Common myeloid progenitor, CD34-positive (primary cell): ENCODE results near the gene NSD1.
A peak's percentile ranks its signal among the peaks of the same experiment; 100 is the strongest.

ENCODE experiments used
- CTCF ChIA-PET: fragments of 350-600 bp; sonication (Branson Sonifier 250); formaldehyde crosslinking; loops from one replicate; lab custom pipeline; 2021; ENCODE audit warnings: antibody characterized with exemption; lab: Charles Lee
- POLR2A ChIA-PET: fragments of 350-600 bp; sonication (Branson Sonifier 250); formaldehyde crosslinking; loops from one replicate; lab custom pipeline; 2021; ENCODE audit warnings: antibody characterized with exemption; lab: Charles Lee
- DNase-seq, 3 donors: peaks; one replicate each; pipeline versions ENCODE4 v3.0.0 to v3.0.0-alpha.2; 2013
- H3K27ac ChIP-seq, 2 experiments: 1 replicate in 1 of 2; 2 replicates in 1 of 2; pipeline ENCODE4 v1.7.0; 2013; ENCODE audit warnings: inconsistent platforms in 2 of 2, low read length in 2 of 2, mild to moderate bottlenecking in 2 of 2, low read depth in 1 of 2, moderate library complexity in 1 of 2; ENCODE audit not compliant: severe bottlenecking in 2 of 2, insufficient read depth in 1 of 2, poor library complexity in 1 of 2
- H3K27me3 ChIP-seq, 5 experiments: replicated peaks in 2 of 5; 1 replicate in 3 of 5; 2 replicates in 2 of 5; pipeline versions ENCODE4 v1.6.1 to v1.7.0; 2013; ENCODE audit warnings: low read length in 4 of 5, mild to moderate bottlenecking in 2 of 5, moderate library complexity in 2 of 5, inconsistent platforms in 1 of 5; ENCODE audit not compliant: insufficient read depth in 5 of 5, control insufficient read depth in 4 of 5
- H3K36me3 ChIP-seq, 4 experiments: 1 replicate in 2 of 4; 2 replicates in 2 of 4; pipeline versions ENCODE4 v1.6.1 to v1.7.0; 2013; ENCODE audit warnings: low read length in 3 of 4, control low read depth in 1 of 4, mild to moderate bottlenecking in 1 of 4; ENCODE audit not compliant: control insufficient read depth in 4 of 4, insufficient read depth in 4 of 4
- H3K4me1 ChIP-seq, 4 experiments: 1 replicate in 3 of 4; 2 replicates in 1 of 4; pipeline versions ENCODE4 v1.6.1 to v1.7.1; 2013; ENCODE audit warnings: low read length in 3 of 4, mild to moderate bottlenecking in 3 of 4, control low read depth in 1 of 4, inconsistent platforms in 1 of 4, moderate library complexity in 1 of 4; ENCODE audit not compliant: control insufficient read depth in 4 of 4, insufficient read depth in 4 of 4; ENCODE audit errors: control extremely low read depth in 1 of 4
- H3K4me3 ChIP-seq, 7 experiments: 1 replicate in 4 of 7; 2 replicates in 3 of 7; pipeline versions ENCODE4 v1.5.1 to v1.7.0; 2013; ENCODE audit warnings: mild to moderate bottlenecking in 7 of 7, low read length in 6 of 7, moderate library complexity in 6 of 7, inconsistent platforms in 2 of 7, low read depth in 2 of 7, control low read depth in 1 of 7; ENCODE audit not compliant: insufficient read depth in 4 of 7, control insufficient read depth in 1 of 7; ENCODE audit errors: extremely low read depth in 1 of 7
- H3K9me3 ChIP-seq, 5 experiments: 1 replicate in 4 of 5; 2 replicates in 1 of 5; pipeline versions ENCODE4 v1.6.1 to v1.7.1; 2013; ENCODE audit warnings: low read length in 4 of 5, mild to moderate bottlenecking in 2 of 5, inconsistent platforms in 1 of 5, low read depth in 1 of 5, moderate library complexity in 1 of 5; ENCODE audit not compliant: control insufficient read depth in 4 of 5, insufficient read depth in 2 of 5; ENCODE audit errors: control extremely low read depth in 1 of 5
- WGBS: methylation state at CpG from one replicate; pipeline ENCODE4 v1.1.5; 2013; ENCODE audit not compliant: insufficient coverage; 5-methylcytosine and 5-hydroxymethylcytosine counted together

The NSD1 gene

DNA sequence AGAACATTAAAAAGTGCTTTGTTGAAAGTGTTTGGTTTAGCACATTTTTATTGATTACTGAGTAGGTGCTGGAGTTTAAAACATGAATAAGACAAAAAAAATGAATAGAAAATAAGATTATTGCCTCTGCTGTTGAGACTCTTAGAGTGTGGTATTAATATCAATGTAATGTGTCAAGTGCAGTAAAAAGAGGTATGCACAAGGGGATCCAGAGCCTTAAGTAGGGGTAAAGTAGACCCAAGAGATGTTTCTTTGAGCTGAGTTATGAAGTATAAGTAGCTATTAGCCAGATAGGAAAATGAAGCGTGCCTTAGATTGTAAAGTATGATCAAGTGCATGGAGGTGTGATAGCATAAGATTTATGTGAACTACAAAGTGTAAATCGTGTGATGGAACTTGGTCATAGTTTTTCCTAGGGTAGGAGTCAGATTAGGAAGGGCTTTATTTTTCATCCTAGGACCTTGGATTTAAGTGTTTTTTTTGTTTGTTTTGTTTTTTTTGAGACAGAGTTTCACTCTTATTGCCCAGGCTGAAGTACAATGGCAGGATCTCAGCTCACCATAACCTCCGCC is 45.2 kb downstream of the NSD1 start:
- CTCF ChIA-PET, result interaction anchor here (1.2 to 1.5 kb wide), 3 partner anchors 19 to 64 kb away, joined by 3 to 4 read pairs (median 3); no protein-coding TSS in a partner anchor
- POLR2A ChIA-PET, result no interaction called here
- 100% methylated on average over 2 of the region's 3 CpGs for WGBS

GRCh38 chr5:177179431-177179830 is 45.9 kb downstream of the NSD1 start:
- H3K27me3 ChIP-seq, result no peaks in the 10 kb centered on the region
- no peaks in the 10 kb centered on the region for H3K4me1 ChIP-seq
- H3K27ac ChIP-seq, result no peak overlapping the region
- ChIA-PET CTCF (interaction anchor here (0.6 to 1.5 kb wide), 4 partner anchors 18 to 557 kb away, joined by 3 to 4 read pairs (median 3); no protein-coding TSS in a partner anchor), POLR2A (no interaction called here)
- H3K36me3 ChIP-seq, result peaks cover 2 to 5% (median 3%) of the 10 kb centered on the region in 4 experiments
- H3K9me3 ChIP-seq, result no peaks in the 10 kb centered on the region
- DNase-seq, result no peak
- H3K4me3 ChIP-seq, result no peak overlapping the region
- WGBS, result 100% methylated on average over 1 of the region's 3 CpGs

More for the DNA sequence above, 45.2 kb downstream of the NSD1 start:
- Histone ChIP-seq H3K4me1 (no peaks in the 10 kb centered on the region), H3K27me3 (no peaks in the 10 kb centered on the region), H3K4me3 (no peak overlapping the region), H3K27ac (no peak overlapping the region), H3K9me3 (no peaks in the 10 kb centered on the region), H3K36me3 (peaks cover 2 to 8% (median 4%) of the 10 kb centered on the region in 4 experiments)
- no peak for DNase-seq

DNA sequence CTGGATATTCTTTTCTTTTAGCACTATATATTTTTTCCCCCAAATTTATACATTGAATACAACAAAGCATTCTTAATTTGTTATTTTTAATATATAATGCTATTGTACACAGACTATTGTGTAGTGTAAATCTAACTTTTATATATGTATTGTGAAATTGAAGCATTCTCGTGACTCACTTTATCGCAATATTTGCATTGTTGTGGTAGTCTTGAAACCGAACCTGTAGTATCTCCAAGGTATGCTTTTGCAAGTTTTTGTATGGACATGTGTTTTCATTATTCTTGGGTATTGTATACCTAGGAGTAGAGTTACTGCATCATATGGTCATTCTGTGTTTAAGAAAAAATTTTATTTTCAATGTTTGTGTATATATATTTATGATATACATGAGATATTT is 49.6 kb downstream of the NSD1 start:
- Histone ChIP-seq H3K36me3 (peaks cover 5 to 14% (median 8%) of the 10 kb centered on the region in 4 experiments), H3K4me3 (no peak overlapping the region), H3K27ac (no peak overlapping the region), H3K4me1 (no peaks in the 10 kb centered on the region), H3K9me3 (no peaks in the 10 kb centered on the region), H3K27me3 (no peaks in the 10 kb centered on the region)
- ChIA-PET POLR2A (no interaction called here), CTCF (no interaction called here)
- 93% methylated on average over 2 of the region's 3 CpGs for whole genome bisulfite sequencing
- DNase-seq, result no peak

DNA sequence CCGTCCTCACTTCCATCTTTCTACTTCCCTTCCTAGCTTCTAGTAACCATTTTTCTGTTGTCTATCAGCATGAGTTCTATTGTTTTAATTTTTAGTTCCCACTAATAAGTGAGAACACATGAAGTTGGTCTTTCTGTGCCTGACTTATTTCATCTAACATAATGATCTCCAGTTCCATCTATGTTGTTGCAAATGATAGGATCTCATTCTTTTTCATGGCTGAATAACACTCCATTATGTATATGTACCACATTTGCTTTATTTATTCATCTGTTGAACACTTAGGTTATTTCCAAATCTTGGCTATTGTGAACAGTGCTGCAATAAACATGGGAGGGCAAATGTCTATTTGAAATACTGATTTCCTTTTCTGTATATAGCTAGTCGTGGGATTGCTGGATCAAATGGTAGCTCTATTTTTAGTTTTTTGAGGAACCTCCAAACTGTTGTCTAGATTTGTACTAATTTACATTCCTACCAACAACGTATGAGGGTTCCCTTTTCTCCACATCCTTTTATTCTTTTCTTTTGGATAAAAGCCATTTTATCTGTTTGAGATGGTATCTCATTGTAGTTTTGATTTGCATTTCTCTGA is 50.3 kb downstream of the NSD1 start:
- H3K4me1 ChIP-seq, result no peaks in the 10 kb centered on the region
- no peaks in the 10 kb centered on the region for H3K9me3 ChIP-seq
- H3K36me3 ChIP-seq, result peaks cover 5 to 16% (median 8%) of the 10 kb centered on the region in 4 experiments
- no peak overlapping the region for H3K4me3 ChIP-seq
- ChIA-PET POLR2A (no interaction called here), CTCF (interaction anchor here (1.0 kb wide), 1 partner anchor 25 kb away, joined by 3 read pairs; no protein-coding TSS in a partner anchor)
- 100% methylated on average over 1 of the region's 3 CpGs for WGBS
- H3K27ac ChIP-seq, result no peak overlapping the region
- H3K27me3 ChIP-seq, result no peaks in the 10 kb centered on the region
- DNase-seq, result no peak

DNA sequence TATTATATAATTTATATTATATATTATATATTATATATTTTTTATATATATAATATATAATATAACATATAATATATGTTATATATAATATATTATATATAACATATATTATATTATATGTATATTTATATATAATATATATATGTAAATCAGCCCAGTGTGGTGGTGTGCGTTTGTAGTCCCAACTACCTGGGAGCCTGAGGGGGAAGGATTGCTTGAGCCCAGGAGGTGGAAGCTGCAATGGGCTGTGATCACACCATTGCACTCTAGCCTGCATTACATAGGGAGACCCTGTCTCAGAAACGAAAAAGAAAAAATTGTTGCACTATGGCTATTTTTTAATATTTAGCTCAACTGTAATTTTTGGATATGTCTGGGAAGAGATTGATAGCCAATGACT is 52.4 kb downstream of the NSD1 start:
- DNase-seq, result no peak
- POLR2A ChIA-PET, result no interaction called here
- 80% methylated on average over 1 of the region's 2 CpGs for WGBS
- H3K4me1 ChIP-seq, result no peaks in the 10 kb centered on the region
- no peaks in the 10 kb centered on the region for H3K27me3 ChIP-seq
- H3K4me3 ChIP-seq, result no peak overlapping the region
- no peaks in the 10 kb centered on the region for H3K9me3 ChIP-seq
- H3K27ac ChIP-seq, result no peak overlapping the region
- CTCF ChIA-PET, result interaction anchor here (0.8 kb wide), 1 partner anchor 11 kb away, joined by 4 read pairs; no protein-coding TSS in a partner anchor
- H3K36me3 ChIP-seq, result peaks cover 5 to 17% (median 6%) of the 10 kb centered on the region in 4 experiments

DNA sequence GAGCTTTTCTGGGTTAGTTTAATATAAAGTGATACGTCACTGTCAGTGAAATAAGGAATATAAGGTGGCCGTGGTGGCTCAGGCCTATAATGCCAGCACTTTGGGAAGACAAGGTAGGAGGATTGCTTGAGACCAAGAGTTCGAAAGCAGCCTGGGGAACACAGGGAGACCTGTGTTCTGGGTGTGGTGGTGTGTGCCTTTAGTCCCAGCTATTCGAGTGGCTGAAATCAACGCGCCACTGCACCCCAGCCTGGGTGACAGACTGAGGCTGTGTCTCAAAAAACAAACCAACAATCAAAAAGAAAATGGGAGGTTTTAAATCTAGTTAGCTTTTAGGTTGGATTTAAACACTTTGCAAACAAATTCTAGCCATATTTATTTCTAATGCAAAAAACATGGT is 53.1 kb downstream of the NSD1 start:
- H3K4me1 ChIP-seq, result no peaks in the 10 kb centered on the region
- no peak overlapping the region for H3K27ac ChIP-seq
- WGBS, result 100% methylated on average over 3 of the region's 6 CpGs
- no peak overlapping the region for H3K4me3 ChIP-seq
- peaks cover 5 to 14% (median 6%) of the 10 kb centered on the region in 4 experiments for H3K36me3 ChIP-seq
- no peaks in the 10 kb centered on the region for H3K27me3 ChIP-seq
- no peak for DNase-seq
- ChIA-PET POLR2A (interaction anchor here (0.5 to 0.6 kb wide), 2 partner anchors 57 to 363 kb away, joined by 3 read pairs; no protein-coding TSS in a partner anchor), CTCF (interaction anchor here (0.8 to 1.0 kb wide), 2 partner anchors 10 to 31 kb away, joined by 3 to 4 read pairs; no protein-coding TSS in a partner anchor)
- H3K9me3 ChIP-seq, result no peaks in the 10 kb centered on the region

DNA sequence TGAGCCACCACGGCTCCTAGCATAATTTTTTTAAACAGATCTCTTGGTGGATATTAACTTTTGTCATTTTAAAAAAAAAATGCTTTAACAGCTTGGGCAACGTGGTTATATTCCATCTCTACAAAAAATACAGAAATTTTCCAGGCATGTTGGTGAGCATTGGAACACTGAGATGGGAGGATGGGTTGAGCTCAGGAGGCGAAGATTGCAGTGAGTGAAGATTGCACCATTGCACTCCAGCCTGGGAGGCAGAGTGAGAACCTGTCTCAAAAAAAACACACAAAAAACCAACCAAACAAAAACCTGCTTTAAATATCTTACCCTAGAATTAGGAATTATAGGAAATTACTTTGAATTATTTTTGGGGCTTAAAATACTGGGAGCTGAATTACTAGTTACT is 55.2 kb downstream of the NSD1 start:
- Histone ChIP-seq H3K27me3 (no peaks in the 10 kb centered on the region), H3K27ac (peak overlapping the region in 1 of 2 experiments; percentile 5), H3K4me3 (no peak overlapping the region), H3K9me3 (no peaks in the 10 kb centered on the region), H3K4me1 (no peaks in the 10 kb centered on the region), H3K36me3 (peaks cover 5 to 25% (median 6%) of the 10 kb centered on the region in 4 experiments)
- POLR2A ChIA-PET, result no interaction called here
- no peak for DNase-seq
- WGBS, result no CpG with 5 or more reads among the region's 3 CpGs
- CTCF ChIA-PET, result interaction anchor here (0.6 to 1.0 kb wide), 3 partner anchors 18 to 106 kb away, joined by 3 read pairs; no protein-coding TSS in a partner anchor
